Measurements from ENCODE around the gene MYH11.

- TF ChIP-seq POLR2AphosphoS5 (IDR thresholded peaks at IDR 0.05; ENCODE audit: low read depth, low read length) (no peak), POLR2A (IDR thresholded peaks at IDR 0.05; ENCODE audit: low read depth, low read length) (no peak), TAF1 (IDR thresholded peaks at IDR 0.05; ENCODE audit: borderline replicate concordance, low read depth, low read length) (no peak)
These were observed 40.6 kb downstream of the MYH11 start for GRCh38 chr16:15816228-15816627.
